Measurements from ENCODE around the gene CTSD. TPM values are rescaled to one million over a fixed set of nuclear protein-coding genes. Genes with fewer than 3 reads are reported as not detected.
A peak's percentile ranks its signal among the peaks of the same experiment; 100 is the strongest.

The CTSD gene
- total RNA-seq, 1 donor from 2014 or later: 949 TPM

DNA sequence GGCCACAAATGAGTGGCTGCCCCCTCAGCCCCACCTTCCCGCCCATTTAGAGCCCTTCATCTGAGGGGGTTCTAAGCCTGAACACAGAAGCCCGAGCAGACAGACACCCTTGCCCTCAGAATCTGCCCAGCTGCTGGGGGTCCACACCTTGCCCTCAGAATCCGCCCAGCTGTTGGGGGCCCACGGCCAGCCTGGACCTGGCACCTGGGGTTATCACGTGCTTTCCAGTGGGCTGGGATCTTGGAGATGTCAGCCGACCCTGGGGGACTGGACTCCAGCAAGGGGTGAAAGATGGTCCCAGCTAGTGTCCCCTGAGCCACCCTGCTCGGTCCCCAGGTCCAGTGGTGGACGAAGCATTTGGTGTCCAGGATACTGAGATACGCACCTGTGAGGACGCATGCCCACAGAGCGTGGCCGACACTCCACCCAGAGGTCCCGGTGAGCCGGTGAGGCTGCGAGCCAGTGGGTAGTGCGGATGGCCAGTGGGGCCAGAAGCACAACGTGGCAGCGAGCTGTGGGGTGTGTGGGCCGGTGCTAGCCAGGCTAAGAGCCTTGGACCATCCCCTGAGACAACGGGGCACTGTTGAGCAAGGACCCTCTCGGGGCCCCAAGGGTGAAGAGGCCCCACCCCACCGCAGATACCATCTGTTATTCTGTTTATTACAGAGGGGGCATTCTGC lies 3.1 kb upstream of the CTSD start:
- peaks cover 47% of the 10 kb centered on the region for H3K4me1 Mint-ChIP-seq (ENCODE audit: low read depth)
- H3K36me3 Mint-ChIP-seq (ENCODE audit: low read depth): peaks cover under 1% of the 10 kb centered on the region
- no peak overlapping the region for H3K4me3 Mint-ChIP-seq (ENCODE audit: unreplicated experiment)
- TF ChIP-seq CTCF (IDR thresholded peaks at IDR 0.05): no peak
- peak; percentile 78 for DNase-seq (ENCODE audit: low spot score)
- H3K27me3 Mint-ChIP-seq (ENCODE audit: low read depth): no peaks in the 10 kb centered on the region
- H3K27ac Mint-ChIP-seq (ENCODE audit: unreplicated experiment): no peak overlapping the region
- no peaks in the 10 kb centered on the region for H3K9me3 Mint-ChIP-seq (ENCODE audit: low read depth)

GRCh38 chr11:1765871-1766718 lies 2.4 kb upstream of the CTSD start:
- H3K9me3 Mint-ChIP-seq (ENCODE audit: low read depth): no peaks in the 10 kb centered on the region
- DNase-seq (ENCODE audit: low spot score): peak; percentile 88
- H3K4me1 Mint-ChIP-seq (ENCODE audit: low read depth): peaks cover 47% of the 10 kb centered on the region
- TF ChIP-seq CTCF (IDR thresholded peaks at IDR 0.05): peak; percentile 35
- peaks cover 5% of the 10 kb centered on the region for H3K36me3 Mint-ChIP-seq (ENCODE audit: low read depth)
- no peak overlapping the region for H3K4me3 Mint-ChIP-seq (ENCODE audit: unreplicated experiment)
- H3K27ac Mint-ChIP-seq (ENCODE audit: unreplicated experiment): no peak overlapping the region
- no peaks in the 10 kb centered on the region for H3K27me3 Mint-ChIP-seq (ENCODE audit: low read depth)

GRCh38 chr11:1763336-1763795 lies 361 bp downstream of the CTSD start:
- H3K9me3 Mint-ChIP-seq (ENCODE audit: low read depth): no peaks in the 10 kb centered on the region
- H3K4me1 Mint-ChIP-seq (ENCODE audit: low read depth): peaks cover 54% of the 10 kb centered on the region
- peak overlapping the region; percentile 74 for H3K4me3 Mint-ChIP-seq (ENCODE audit: unreplicated experiment)
- H3K36me3 Mint-ChIP-seq (ENCODE audit: low read depth): peaks cover 5% of the 10 kb centered on the region
- peak overlapping the region; percentile 49 for H3K27ac Mint-ChIP-seq (ENCODE audit: unreplicated experiment)
- DNase-seq (ENCODE audit: low spot score): peak; percentile 79
- no peak for TF ChIP-seq CTCF (IDR thresholded peaks at IDR 0.05)
- no peaks in the 10 kb centered on the region for H3K27me3 Mint-ChIP-seq (ENCODE audit: low read depth)

GRCh38 chr11:1762537-1763302 lies 1.0 kb downstream of the CTSD start:
- peak; percentile 84 for DNase-seq (ENCODE audit: low spot score)
- H3K36me3 Mint-ChIP-seq (ENCODE audit: low read depth): peaks cover 5% of the 10 kb centered on the region
- no peaks in the 10 kb centered on the region for H3K9me3 Mint-ChIP-seq (ENCODE audit: low read depth)
- peaks cover 54% of the 10 kb centered on the region for H3K4me1 Mint-ChIP-seq (ENCODE audit: low read depth)
- H3K27ac Mint-ChIP-seq (ENCODE audit: unreplicated experiment): peak overlapping the region; percentile 49
- no peak for TF ChIP-seq CTCF (IDR thresholded peaks at IDR 0.05)
- no peaks in the 10 kb centered on the region for H3K27me3 Mint-ChIP-seq (ENCODE audit: low read depth)
- peak overlapping the region; percentile 74 for H3K4me3 Mint-ChIP-seq (ENCODE audit: unreplicated experiment)
